ENCODE data around the gene XRN2.
"Not testable (repeated sequence)": the region's sequence is repeated elsewhere in the genome, so short reads cannot be mapped to it uniquely, and the experiment has no call there.

The XRN2 gene

GRCh38 chr20:21393816-21394519 lies 90.8 kb downstream of the XRN2 start:
- no peaks in the 10 kb centered on the region for H3K4me1 ChIP-seq (ENCODE audit: control insufficient read depth, insufficient read depth, low read length)
- no peak overlapping the region for H3K9ac ChIP-seq (ENCODE audit: low read depth, low read length)
- no peaks in the 10 kb centered on the region for H3K9me3 ChIP-seq (ENCODE audit: control insufficient read depth, insufficient read depth, low read length)
- peaks cover 79% of the 10 kb centered on the region for H3K27me3 ChIP-seq (ENCODE audit: control insufficient read depth, insufficient read depth, low read length)
- H3K4me3 ChIP-seq (ENCODE audit: low read depth, low read length): no peak overlapping the region
- H3K36me3 ChIP-seq (ENCODE audit: control insufficient read depth, insufficient read depth, low read length): no peaks in the 10 kb centered on the region

DNA sequence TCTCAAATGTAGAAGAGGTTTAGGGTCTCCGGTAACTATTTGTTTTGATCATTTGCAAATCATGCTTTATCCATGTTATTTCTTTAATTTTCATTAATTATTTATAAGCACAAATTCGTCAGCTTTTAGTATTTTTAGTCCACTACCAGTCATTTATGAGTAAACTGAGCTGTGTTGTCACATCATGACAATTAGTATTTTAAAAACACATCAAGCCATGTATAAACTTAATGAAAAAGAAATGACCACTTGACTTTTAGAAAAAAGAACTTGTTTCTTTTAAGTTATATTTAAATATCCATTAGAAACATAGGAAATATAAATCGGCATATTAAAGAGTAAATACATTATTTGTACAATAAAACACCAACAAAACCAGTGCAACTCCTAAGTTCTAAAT lies 91.4 kb downstream of the XRN2 start:
- H3K36me3 ChIP-seq (ENCODE audit: control insufficient read depth, insufficient read depth, low read length): no peaks in the 10 kb centered on the region
- H3K27me3 ChIP-seq (ENCODE audit: control insufficient read depth, insufficient read depth, low read length): peaks cover 85% of the 10 kb centered on the region
- H3K9me3 ChIP-seq (ENCODE audit: control insufficient read depth, insufficient read depth, low read length): no peaks in the 10 kb centered on the region
- no peak overlapping the region for H3K4me3 ChIP-seq (ENCODE audit: low read depth, low read length)
- no peaks in the 10 kb centered on the region for H3K4me1 ChIP-seq (ENCODE audit: control insufficient read depth, insufficient read depth, low read length)
- H3K9ac ChIP-seq (ENCODE audit: low read depth, low read length): no peak overlapping the region

- Histone ChIP-seq H3K9ac (ENCODE audit: low read depth, low read length) (no peak overlapping the region), H3K27me3 (ENCODE audit: control insufficient read depth, insufficient read depth, low read length) (peaks cover 90% of the 10 kb centered on the region)
Observed at GRCh38 chr20:21395051-21395665, 92.0 kb downstream of the XRN2 start.

GRCh38 chr20:21395666-21396598 lies 92.8 kb downstream of the XRN2 start:
- no peaks in the 10 kb centered on the region for H3K4me1 ChIP-seq (ENCODE audit: control insufficient read depth, insufficient read depth, low read length)
- H3K27me3 ChIP-seq (ENCODE audit: control insufficient read depth, insufficient read depth, low read length): peaks cover 92% of the 10 kb centered on the region
- H3K9ac ChIP-seq (ENCODE audit: low read depth, low read length): no peak overlapping the region
- H3K9me3 ChIP-seq (ENCODE audit: control insufficient read depth, insufficient read depth, low read length): no peaks in the 10 kb centered on the region
- peak overlapping the region; percentile 30 for H3K4me3 ChIP-seq (ENCODE audit: low read depth, low read length)
- no peaks in the 10 kb centered on the region for H3K36me3 ChIP-seq (ENCODE audit: control insufficient read depth, insufficient read depth, low read length)

More at GRCh38 chr20:21395051-21395665, 92.0 kb downstream of the XRN2 start:
- Histone ChIP-seq H3K4me1 (ENCODE audit: control insufficient read depth, insufficient read depth, low read length) (no peaks in the 10 kb centered on the region), H3K4me3 (ENCODE audit: low read depth, low read length) (peak overlapping the region; percentile 30), H3K9me3 (ENCODE audit: control insufficient read depth, insufficient read depth, low read length) (no peaks in the 10 kb centered on the region), H3K36me3 (ENCODE audit: control insufficient read depth, insufficient read depth, low read length) (no peaks in the 10 kb centered on the region)

GRCh38 chr20:21396599-21397340 lies 93.6 kb downstream of the XRN2 start:
- Histone ChIP-seq H3K27me3 (ENCODE audit: control insufficient read depth, insufficient read depth, low read length) (peaks cover 95% of the 10 kb centered on the region), H3K9me3 (ENCODE audit: control insufficient read depth, insufficient read depth, low read length) (no peaks in the 10 kb centered on the region), H3K4me3 (ENCODE audit: low read depth, low read length) (peak overlapping the region; percentile 39), H3K36me3 (ENCODE audit: control insufficient read depth, insufficient read depth, low read length) (no peaks in the 10 kb centered on the region), H3K9ac (ENCODE audit: low read depth, low read length) (no peak overlapping the region), H3K4me1 (ENCODE audit: control insufficient read depth, insufficient read depth, low read length) (no peaks in the 10 kb centered on the region)

DNA sequence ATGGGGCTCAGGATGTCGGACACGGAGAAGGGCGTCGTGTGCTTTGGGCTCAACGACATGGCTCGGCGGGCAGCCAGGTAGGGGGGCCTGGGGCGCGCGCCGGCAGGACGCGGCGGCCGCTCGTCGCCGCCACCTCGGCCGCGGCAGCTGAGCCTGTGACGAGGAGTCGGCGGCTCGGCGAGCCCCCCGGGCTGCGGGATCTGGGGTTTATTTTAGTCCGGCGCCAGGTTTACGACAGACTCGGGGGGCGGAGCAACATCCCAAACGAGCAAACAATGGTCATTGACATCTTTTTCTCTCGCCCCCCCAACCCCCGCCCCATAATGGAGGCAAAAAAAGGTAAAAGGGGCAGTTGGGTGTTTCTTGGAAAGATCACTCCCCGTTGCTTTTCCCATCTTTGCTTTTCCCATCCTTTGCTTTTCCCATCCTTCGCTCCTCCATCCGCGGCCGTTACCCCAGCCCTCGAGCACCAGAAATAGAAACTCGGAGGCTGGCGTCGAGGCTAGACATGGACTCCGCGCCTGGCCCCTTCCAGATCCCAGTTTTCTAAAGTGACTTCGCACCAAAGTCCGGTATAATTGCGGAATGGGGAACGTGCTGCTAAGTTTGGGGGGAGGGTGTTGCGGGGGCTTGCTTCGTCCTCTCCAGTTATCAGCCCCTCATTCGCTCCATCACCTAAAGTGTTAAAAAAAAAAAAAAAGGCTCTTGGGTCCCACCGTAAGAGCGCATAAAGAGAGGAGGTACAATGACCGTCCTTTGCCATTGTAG lies 94.4 kb downstream of the XRN2 start, which contains the start of gene NKX2-4:
Gene NKX2-4, minus strand, starts transcription at position 186 of the 768 bp plus-strand sequence. Its CDS starts 127 bp downstream, at position 59.
- Histone ChIP-seq H3K36me3 (ENCODE audit: control insufficient read depth, insufficient read depth, low read length) (no peaks in the 10 kb centered on the region), H3K4me1 (ENCODE audit: control insufficient read depth, insufficient read depth, low read length) (no peaks in the 10 kb centered on the region), H3K4me3 (ENCODE audit: low read depth, low read length) (peak within 1 kb of the TSS; percentile 39), H3K9me3 (ENCODE audit: control insufficient read depth, insufficient read depth, low read length) (no peaks in the 10 kb centered on the region), H3K27me3 (ENCODE audit: control insufficient read depth, insufficient read depth, low read length) (peaks cover 89% of the 10 kb centered on the region), H3K9ac (ENCODE audit: low read depth, low read length) (no peak within 1 kb of the TSS)

- no peak overlapping the region for H3K9ac ChIP-seq (ENCODE audit: low read depth, low read length)
- no peaks in the 10 kb centered on the region for H3K9me3 ChIP-seq (ENCODE audit: control insufficient read depth, insufficient read depth, low read length)
- peaks cover 81% of the 10 kb centered on the region for H3K27me3 ChIP-seq (ENCODE audit: control insufficient read depth, insufficient read depth, low read length)
- H3K4me3 ChIP-seq (ENCODE audit: low read depth, low read length): no peak overlapping the region
- no peaks in the 10 kb centered on the region for H3K4me1 ChIP-seq (ENCODE audit: control insufficient read depth, insufficient read depth, low read length)
- H3K36me3 ChIP-seq (ENCODE audit: control insufficient read depth, insufficient read depth, low read length): no peaks in the 10 kb centered on the region
Observed at GRCh38 chr20:21398109-21399004, 95.2 kb downstream of the XRN2 start.

DNA sequence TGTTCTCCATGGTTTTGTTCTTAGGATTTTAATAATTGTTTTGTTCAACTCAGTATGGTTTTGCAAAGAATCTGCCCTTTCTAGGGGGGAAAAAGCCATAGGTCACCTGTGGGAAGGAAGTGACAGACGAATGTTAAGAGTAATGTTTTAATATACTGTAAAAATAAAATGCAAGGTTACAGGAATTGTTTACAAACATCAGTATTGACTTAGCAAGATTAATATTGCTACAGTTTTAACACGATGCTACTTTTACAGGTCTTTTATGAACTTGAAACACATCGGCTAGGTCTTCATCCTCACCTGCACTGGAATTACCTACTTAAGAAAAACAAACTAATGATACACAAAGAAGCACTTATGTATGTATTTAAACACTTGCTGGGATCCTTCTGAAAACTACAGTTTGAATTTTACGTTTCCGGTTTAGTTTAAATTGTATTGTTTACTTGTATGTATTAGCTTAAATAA lies 95.9 kb downstream of the XRN2 start:
- H3K4me1 ChIP-seq (ENCODE audit: control insufficient read depth, insufficient read depth, low read length): no peaks in the 10 kb centered on the region
- H3K27me3 ChIP-seq (ENCODE audit: control insufficient read depth, insufficient read depth, low read length): peaks cover 74% of the 10 kb centered on the region
- no peak overlapping the region for H3K9ac ChIP-seq (ENCODE audit: low read depth, low read length)
- H3K36me3 ChIP-seq (ENCODE audit: control insufficient read depth, insufficient read depth, low read length): no peaks in the 10 kb centered on the region
- no peaks in the 10 kb centered on the region for H3K9me3 ChIP-seq (ENCODE audit: control insufficient read depth, insufficient read depth, low read length)
- H3K4me3 ChIP-seq (ENCODE audit: low read depth, low read length): no peak overlapping the region

DNA sequence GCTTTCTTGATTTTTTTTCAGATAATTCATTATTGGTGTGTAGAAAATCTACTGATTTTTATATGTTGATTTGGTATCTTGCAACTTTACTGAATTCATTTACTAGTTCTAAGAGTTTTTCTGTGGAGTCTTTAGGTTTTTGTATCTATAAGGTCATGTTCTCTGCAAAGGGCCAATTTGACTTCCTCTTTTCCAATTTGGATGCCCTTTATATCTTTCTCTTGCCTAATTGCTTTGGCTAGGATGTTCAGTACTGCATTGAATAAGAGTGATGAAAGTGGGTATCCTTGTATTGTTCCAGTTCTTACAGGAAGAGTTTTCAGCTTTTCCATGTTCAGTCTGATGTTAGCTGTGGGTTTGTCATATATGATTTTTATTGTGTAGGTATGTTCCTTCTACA lies 108.6 kb downstream of the XRN2 start:
- H3K27me3 ChIP-seq (ENCODE audit: control insufficient read depth, insufficient read depth, low read length): no peaks in the 10 kb centered on the region

GRCh38 chr20:21413996-21414395 lies 110.9 kb downstream of the XRN2 start:
- H3K9me3 ChIP-seq (ENCODE audit: control insufficient read depth, insufficient read depth, low read length); H3K4me3 ChIP-seq (ENCODE audit: low read depth, low read length); H3K4me1 ChIP-seq (ENCODE audit: control insufficient read depth, insufficient read depth, low read length); H3K9ac ChIP-seq (ENCODE audit: low read depth, low read length); H3K36me3 ChIP-seq (ENCODE audit: control insufficient read depth, insufficient read depth, low read length); H3K27me3 ChIP-seq (ENCODE audit: control insufficient read depth, insufficient read depth, low read length): not testable (repeated sequence)

More for the DNA sequence above, 108.6 kb downstream of the XRN2 start:
- Histone ChIP-seq H3K9me3 (ENCODE audit: control insufficient read depth, insufficient read depth, low read length) (no peaks in the 10 kb centered on the region), H3K9ac (ENCODE audit: low read depth, low read length) (no peak overlapping the region), H3K4me1 (ENCODE audit: control insufficient read depth, insufficient read depth, low read length) (no peaks in the 10 kb centered on the region), H3K4me3 (ENCODE audit: low read depth, low read length) (no peak overlapping the region), H3K36me3 (ENCODE audit: control insufficient read depth, insufficient read depth, low read length) (no peaks in the 10 kb centered on the region)

All from iPS-15b (cell line).